ENCODE data around the gene NRG3. TPM values are rescaled to one million over a fixed set of nuclear protein-coding genes. Genes with fewer than 3 reads are reported as not detected.

The NRG3 gene
- total and polyA plus RNA-seq, 2 donors (not counting 1 experiment from before 2014, with no cell fraction given): 0.06 TPM; not detected in 1

DNA sequence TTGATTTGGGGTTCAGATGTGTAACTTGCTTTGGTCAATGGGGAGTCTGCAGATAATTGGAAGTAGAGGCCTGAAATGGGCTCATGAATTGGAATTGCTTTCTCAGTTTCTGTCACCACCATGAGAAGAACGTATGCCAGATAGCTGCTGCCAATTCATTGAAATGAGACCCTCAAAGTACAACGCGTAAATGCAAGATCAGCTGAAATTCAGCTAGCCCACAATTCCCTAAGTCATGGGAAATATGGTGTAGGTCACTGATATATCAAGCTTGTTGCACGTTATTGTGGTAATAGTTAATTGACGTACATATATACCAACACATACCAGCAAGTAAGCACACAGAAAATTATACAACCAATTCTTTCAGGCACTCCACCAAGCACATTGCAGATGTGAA is 520.0 kb downstream of the NRG3 start:
- no peaks in the 10 kb centered on the region for H3K27me3 Mint-ChIP-seq
- POLR2A ChIA-PET: no interaction called here
- Histone ChIP-seq H3K27ac (ENCODE audit: low read length in 2 of 2) (no peak overlapping the region), H3K79me2 (ENCODE audit: control insufficient read depth, insufficient read depth, low read length) (no peaks in the 10 kb centered on the region), H3K4me2 (replicated peaks; ENCODE audit: low read depth, low read length, poor library complexity, severe bottlenecking) (no peak overlapping the region), H3K27me3 (replicated peaks in 1 of 4; ENCODE audit: control extremely low read depth in 1 of 4, control insufficient read depth in 3 of 4, insufficient read depth in 4 of 4, low read length in 3 of 4) (no peaks in the 10 kb centered on the region), H4K20me1 (ENCODE audit: control insufficient read depth, insufficient read depth, low read length, poor library complexity, severe bottlenecking) (no peaks in the 10 kb centered on the region), H2AFZ (ENCODE audit: insufficient read depth, low read depth, low read length, poor library complexity, severe bottlenecking) (no peak overlapping the region), H3K36me3 (replicated peaks in 1 of 2; ENCODE audit: control extremely low read depth in 1 of 2, control insufficient read depth in 1 of 2, extremely low read depth in 1 of 2, insufficient read depth in 2 of 2, low read length in 1 of 2) (no peaks in the 10 kb centered on the region), H3K4me3 (ENCODE audit: control extremely low read depth in 1 of 5, extremely low read depth in 1 of 5, insufficient read depth in 1 of 5, low read depth in 2 of 5, low read length in 4 of 5) (no peak overlapping the region), H3K4me1 (ENCODE audit: control insufficient read depth in 2 of 2, insufficient read depth in 2 of 2, low read length in 2 of 2) (no peaks in the 10 kb centered on the region), H3K9ac (ENCODE audit: low read length) (no peak overlapping the region), H3K9me3 (ENCODE audit: control extremely low read depth in 1 of 3, control insufficient read depth in 2 of 3, insufficient read depth in 1 of 3, low read length in 2 of 3) (peaks cover 0 to 3% (median 0%) of the 10 kb centered on the region in 3 donors)
- ATAC-seq (ENCODE audit: low read depth) (no peak), DNase-seq (no peak)
- CTCF ChIA-PET: no interaction called here
- WGBS (ENCODE audit: insufficient coverage): 100% methylated on average over 1 of the region's 5 CpGs
- H3K9me3 Mint-ChIP-seq (ENCODE audit: insufficient read depth): peaks cover 2% of the 10 kb centered on the region
- H3K4me3 Mint-ChIP-seq: no peak overlapping the region
- no peak for TF ChIP-seq EZH2 (IDR thresholded peaks at IDR 0.05; ENCODE audit: borderline replicate concordance, insufficient read depth, low read depth, low read length, poor library complexity, severe bottlenecking)
- TF ChIP-seq, protein P1, sequence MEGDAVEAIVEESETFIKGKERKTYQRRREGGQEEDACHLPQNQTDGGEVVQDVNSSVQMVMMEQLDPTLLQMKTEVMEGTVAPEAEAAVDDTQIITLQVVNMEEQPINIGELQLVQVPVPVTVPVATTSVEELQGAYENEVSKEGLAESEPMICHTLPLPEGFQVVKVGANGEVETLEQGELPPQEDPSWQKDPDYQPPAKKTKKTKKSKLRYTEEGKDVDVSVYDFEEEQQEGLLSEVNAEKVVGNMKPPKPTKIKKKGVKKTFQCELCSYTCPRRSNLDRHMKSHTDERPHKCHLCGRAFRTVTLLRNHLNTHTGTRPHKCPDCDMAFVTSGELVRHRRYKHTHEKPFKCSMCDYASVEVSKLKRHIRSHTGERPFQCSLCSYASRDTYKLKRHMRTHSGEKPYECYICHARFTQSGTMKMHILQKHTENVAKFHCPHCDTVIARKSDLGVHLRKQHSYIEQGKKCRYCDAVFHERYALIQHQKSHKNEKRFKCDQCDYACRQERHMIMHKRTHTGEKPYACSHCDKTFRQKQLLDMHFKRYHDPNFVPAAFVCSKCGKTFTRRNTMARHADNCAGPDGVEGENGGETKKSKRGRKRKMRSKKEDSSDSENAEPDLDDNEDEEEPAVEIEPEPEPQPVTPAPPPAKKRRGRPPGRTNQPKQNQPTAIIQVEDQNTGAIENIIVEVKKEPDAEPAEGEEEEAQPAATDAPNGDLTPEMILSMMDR (IDR thresholded peaks at IDR 0.05): no peak
- intact Hi-C loops (cut with micrococcal nuclease): no loop called here
- no peak overlapping the region for H3K27ac Mint-ChIP-seq
- H3K4me1 Mint-ChIP-seq: no peaks in the 10 kb centered on the region

GRCh38 chr10:82396886-82397285 is 521.9 kb downstream of the NRG3 start:
- Histone ChIP-seq H4K20me1 (ENCODE audit: control insufficient read depth, insufficient read depth, low read length, poor library complexity, severe bottlenecking) (no peaks in the 10 kb centered on the region), H3K9me3 (ENCODE audit: control extremely low read depth in 1 of 3, control insufficient read depth in 2 of 3, insufficient read depth in 1 of 3, low read length in 2 of 3) (peaks cover 0 to 3% (median 0%) of the 10 kb centered on the region in 3 donors), H3K79me2 (ENCODE audit: control insufficient read depth, insufficient read depth, low read length) (no peaks in the 10 kb centered on the region), H3K9ac (ENCODE audit: low read length) (no peak overlapping the region), H3K4me2 (replicated peaks; ENCODE audit: low read depth, low read length, poor library complexity, severe bottlenecking) (no peak overlapping the region), H3K4me3 (ENCODE audit: control extremely low read depth in 1 of 5, extremely low read depth in 1 of 5, insufficient read depth in 1 of 5, low read depth in 2 of 5, low read length in 4 of 5) (no peak overlapping the region), H3K27ac (ENCODE audit: low read length in 2 of 2) (no peak overlapping the region), H3K36me3 (replicated peaks in 1 of 2; ENCODE audit: control extremely low read depth in 1 of 2, control insufficient read depth in 1 of 2, extremely low read depth in 1 of 2, insufficient read depth in 2 of 2, low read length in 1 of 2) (no peaks in the 10 kb centered on the region), H3K27me3 (replicated peaks in 1 of 4; ENCODE audit: control extremely low read depth in 1 of 4, control insufficient read depth in 3 of 4, insufficient read depth in 4 of 4, low read length in 3 of 4) (no peaks in the 10 kb centered on the region), H3K4me1 (ENCODE audit: control insufficient read depth in 2 of 2, insufficient read depth in 2 of 2, low read length in 2 of 2) (no peaks in the 10 kb centered on the region), H2AFZ (ENCODE audit: insufficient read depth, low read depth, low read length, poor library complexity, severe bottlenecking) (no peak overlapping the region)
- CTCF ChIA-PET: no interaction called here
- H3K4me1 Mint-ChIP-seq: no peaks in the 10 kb centered on the region
- H3K4me3 Mint-ChIP-seq: no peak overlapping the region
- POLR2A ChIA-PET: no interaction called here
- no peak for ATAC-seq (ENCODE audit: low read depth)
- peaks cover 2% of the 10 kb centered on the region for H3K9me3 Mint-ChIP-seq (ENCODE audit: insufficient read depth)
- DNase-seq: no peak
- no peaks in the 10 kb centered on the region for H3K27me3 Mint-ChIP-seq
- intact Hi-C loops (cut with micrococcal nuclease): no loop called here
- no peak overlapping the region for H3K27ac Mint-ChIP-seq
- no peak for TF ChIP-seq EZH2 (IDR thresholded peaks at IDR 0.05; ENCODE audit: borderline replicate concordance, insufficient read depth, low read depth, low read length, poor library complexity, severe bottlenecking)
- TF ChIP-seq, protein P1 (IDR thresholded peaks at IDR 0.05): no peak
